Keratinocyte (primary cell): ENCODE measurements around the gene MCM9.

ENCODE experiments used
- EZH2 ChIP-seq: IDR thresholded peaks from one replicate; pipeline ENCODE4 v1.6.1; 2012; ENCODE audit warnings: inconsistent platforms, mild to moderate bottlenecking, low read length, moderate library complexity
- TF ChIP-seq, protein P1 (sequence below), 3 experiments: IDR thresholded peaks in 1 of 3; conservative IDR thresholded peaks in 1 of 3; optimal IDR thresholded peaks in 1 of 3; 2 replicates in 2 of 3; 3 replicates in 1 of 3; pipeline versions ENCODE3 to v1.5.1; 2011; ENCODE audit warnings: low read length in 3 of 3, mild to moderate bottlenecking in 3 of 3, moderate library complexity in 2 of 3, control low read depth in 1 of 3, inconsistent platforms in 1 of 3; ENCODE audit not compliant: insufficient read depth in 2 of 3; ENCODE audit errors: extremely low read depth in 1 of 3

DNA sequence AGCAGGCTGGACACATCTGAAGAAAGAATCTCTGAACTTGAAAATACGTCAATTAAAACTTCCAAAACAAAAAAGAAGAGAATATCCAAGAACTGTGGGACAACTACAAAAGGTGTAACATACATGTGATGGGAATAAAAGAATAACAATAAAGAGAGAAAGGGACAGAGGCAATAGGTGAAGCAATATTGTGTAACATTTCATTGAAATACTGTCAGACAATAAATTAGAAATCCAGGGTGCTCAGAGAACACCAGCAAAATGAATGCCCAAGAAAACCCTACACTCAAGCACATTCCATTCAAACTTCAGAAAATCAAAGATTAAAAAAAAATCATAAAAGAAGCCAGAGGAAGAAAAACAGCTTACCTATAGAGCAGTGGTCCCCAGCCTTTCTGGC, 74.6 kb downstream of the MCM9 start:
- TF ChIP-seq, protein P1, sequence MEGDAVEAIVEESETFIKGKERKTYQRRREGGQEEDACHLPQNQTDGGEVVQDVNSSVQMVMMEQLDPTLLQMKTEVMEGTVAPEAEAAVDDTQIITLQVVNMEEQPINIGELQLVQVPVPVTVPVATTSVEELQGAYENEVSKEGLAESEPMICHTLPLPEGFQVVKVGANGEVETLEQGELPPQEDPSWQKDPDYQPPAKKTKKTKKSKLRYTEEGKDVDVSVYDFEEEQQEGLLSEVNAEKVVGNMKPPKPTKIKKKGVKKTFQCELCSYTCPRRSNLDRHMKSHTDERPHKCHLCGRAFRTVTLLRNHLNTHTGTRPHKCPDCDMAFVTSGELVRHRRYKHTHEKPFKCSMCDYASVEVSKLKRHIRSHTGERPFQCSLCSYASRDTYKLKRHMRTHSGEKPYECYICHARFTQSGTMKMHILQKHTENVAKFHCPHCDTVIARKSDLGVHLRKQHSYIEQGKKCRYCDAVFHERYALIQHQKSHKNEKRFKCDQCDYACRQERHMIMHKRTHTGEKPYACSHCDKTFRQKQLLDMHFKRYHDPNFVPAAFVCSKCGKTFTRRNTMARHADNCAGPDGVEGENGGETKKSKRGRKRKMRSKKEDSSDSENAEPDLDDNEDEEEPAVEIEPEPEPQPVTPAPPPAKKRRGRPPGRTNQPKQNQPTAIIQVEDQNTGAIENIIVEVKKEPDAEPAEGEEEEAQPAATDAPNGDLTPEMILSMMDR (optimal IDR thresholded peaks at IDR 0.05 in 1 of 3, IDR thresholded peaks at IDR 0.05 in 1 of 3, conservative IDR thresholded peaks at IDR 0.05 in 1 of 3; ENCODE audit: extremely low read depth in 1 of 3, insufficient read depth in 2 of 3, low read length in 3 of 3): no peak
- TF ChIP-seq EZH2: no peak
